OCI-LY1 (cell line): ENCODE measurements around the gene AGAP2.

ENCODE experiments used
- H2AFZ ChIP-seq: fragments of 200-600 bp; sonication (generic), shearing (Covaris generic); 2 replicates; pipeline ENCODE4 v1.6.0; 2014; ENCODE audit warnings: antibody characterized with exemption, mild to moderate bottlenecking, low read length
- H3F3A ChIP-seq: fragments of 200-600 bp; sonication (generic), shearing (Covaris generic); 2 replicates; pipeline ENCODE4 v1.6.0; 2014; ENCODE audit warnings: mild to moderate bottlenecking, antibody characterized with exemption, low read length, moderate library complexity; ENCODE audit not compliant: insufficient read depth
- H3K27ac ChIP-seq: fragments of 200-600 bp; sonication (generic); 2 replicates; pipeline ENCODE4 v1.5.1; 2014; ENCODE audit warnings: low read length, mixed run types, mild to moderate bottlenecking, low read depth; ENCODE audit not compliant: poor library complexity, severe bottlenecking
- H3K27me3 ChIP-seq: fragments of 200-600 bp; sonication (generic); 2 replicates; pipeline ENCODE4 v1.6.0; 2014; ENCODE audit warnings: antibody characterized with exemption, mild to moderate bottlenecking, low read length, moderate library complexity; ENCODE audit not compliant: insufficient read depth
- H3K36me3 ChIP-seq: fragments of 200-600 bp; sonication (generic); 2 replicates; pipeline ENCODE4 v1.6.1; 2014; ENCODE audit warnings: mild to moderate bottlenecking, antibody characterized with exemption, low read length, moderate library complexity, mixed read lengths; ENCODE audit not compliant: insufficient read depth
- H3K4me1 ChIP-seq: fragments of 200-600 bp; sonication (generic); 2 replicates; pipeline ENCODE4 v1.5.1; 2014; ENCODE audit warnings: mild to moderate bottlenecking, low read length, moderate library complexity; ENCODE audit not compliant: insufficient read depth, severe bottlenecking
- H3K4me2 ChIP-seq: fragments of 200-600 bp; sonication (generic), shearing (Covaris generic); 2 replicates; pipeline ENCODE4 v1.6.1; 2014; ENCODE audit warnings: low read length
- H3K4me3 ChIP-seq: fragments of 200-600 bp; sonication (generic); 2 replicates; pipeline ENCODE4 v1.5.1; 2014; ENCODE audit warnings: low read length, low read depth, mild to moderate bottlenecking, mixed read lengths; ENCODE audit not compliant: poor library complexity, severe bottlenecking
- H3K79me2 ChIP-seq: fragments of 200-600 bp; shearing (Covaris generic); 2 replicates; pipeline ENCODE4 v1.6.1; 2016; ENCODE audit warnings: mixed run types, low read length, mixed read lengths; ENCODE audit not compliant: insufficient read depth
- H3K9ac ChIP-seq: fragments of 200-600 bp; sonication (generic), shearing (Covaris generic); 2 replicates; pipeline ENCODE4 v1.6.1; 2014; ENCODE audit warnings: mild to moderate bottlenecking, low read length, mixed read lengths
- H3K9me2 ChIP-seq: fragments of 200-600 bp; sonication (generic), shearing (Covaris generic); 2 replicates; pipeline ENCODE4 v1.6.1; 2014; ENCODE audit warnings: low read depth, mild to moderate bottlenecking, low read length, mixed read lengths
- H3K9me3 ChIP-seq: fragments of 200-600 bp; shearing (Covaris generic); 2 replicates; pipeline ENCODE4 v1.6.1; 2014; ENCODE audit warnings: low read length, mixed read lengths
- H4K20me1 ChIP-seq: fragments of 200-600 bp; sonication (generic), shearing (Covaris generic); 2 replicates; pipeline ENCODE4 v1.6.0; 2016; ENCODE audit warnings: mild to moderate bottlenecking, low read length; ENCODE audit not compliant: insufficient read depth
- EZH2 ChIP-seq: fragments of 200-600 bp; sonication (generic), shearing (Covaris generic); IDR thresholded peaks from 2 replicates; pipeline ENCODE4 v1.8.0; 2017; ENCODE audit warnings: borderline replicate concordance, mixed run types, mild to moderate bottlenecking, antibody characterized with exemption, low read length, moderate library complexity, mixed read lengths
- TF ChIP-seq, protein P1 (sequence below): fragments of 200-600 bp; sonication (generic), shearing (Covaris generic); IDR thresholded peaks from 2 replicates; pipeline ENCODE4 v1.5.1; 2017; ENCODE audit warnings: mild to moderate bottlenecking, antibody characterized with exemption, low read length, moderate library complexity, mixed read lengths

The AGAP2 gene

DNA sequence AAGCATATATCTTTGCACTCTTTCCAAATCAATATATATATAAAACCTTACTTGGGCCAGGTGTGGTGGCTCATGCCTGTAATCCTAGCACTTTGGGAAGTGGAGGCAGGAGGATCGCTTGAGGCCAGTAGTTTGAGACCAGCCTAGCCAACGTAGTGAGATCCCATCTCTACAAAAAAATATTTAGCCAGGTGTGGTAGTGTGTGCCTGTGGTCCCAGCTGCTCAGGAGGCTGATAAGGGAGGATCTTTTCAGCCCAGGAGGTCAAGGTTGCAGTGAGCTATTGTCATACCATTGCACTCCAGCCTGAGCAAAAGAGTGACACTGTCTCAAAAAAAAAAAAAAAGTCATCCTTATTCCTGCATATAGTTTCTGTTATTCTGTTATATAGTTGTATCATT, 30.2 kb downstream of the AGAP2 start:
- no peak for TF ChIP-seq EZH2
- TF ChIP-seq, protein P1, sequence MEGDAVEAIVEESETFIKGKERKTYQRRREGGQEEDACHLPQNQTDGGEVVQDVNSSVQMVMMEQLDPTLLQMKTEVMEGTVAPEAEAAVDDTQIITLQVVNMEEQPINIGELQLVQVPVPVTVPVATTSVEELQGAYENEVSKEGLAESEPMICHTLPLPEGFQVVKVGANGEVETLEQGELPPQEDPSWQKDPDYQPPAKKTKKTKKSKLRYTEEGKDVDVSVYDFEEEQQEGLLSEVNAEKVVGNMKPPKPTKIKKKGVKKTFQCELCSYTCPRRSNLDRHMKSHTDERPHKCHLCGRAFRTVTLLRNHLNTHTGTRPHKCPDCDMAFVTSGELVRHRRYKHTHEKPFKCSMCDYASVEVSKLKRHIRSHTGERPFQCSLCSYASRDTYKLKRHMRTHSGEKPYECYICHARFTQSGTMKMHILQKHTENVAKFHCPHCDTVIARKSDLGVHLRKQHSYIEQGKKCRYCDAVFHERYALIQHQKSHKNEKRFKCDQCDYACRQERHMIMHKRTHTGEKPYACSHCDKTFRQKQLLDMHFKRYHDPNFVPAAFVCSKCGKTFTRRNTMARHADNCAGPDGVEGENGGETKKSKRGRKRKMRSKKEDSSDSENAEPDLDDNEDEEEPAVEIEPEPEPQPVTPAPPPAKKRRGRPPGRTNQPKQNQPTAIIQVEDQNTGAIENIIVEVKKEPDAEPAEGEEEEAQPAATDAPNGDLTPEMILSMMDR, result no peak
- H3K4me2 ChIP-seq, result no peak overlapping the region
- no peak overlapping the region for H3K4me3 ChIP-seq
- H3K79me2 ChIP-seq, result no peaks in the 10 kb centered on the region
- no peaks in the 10 kb centered on the region for H3K27me3 ChIP-seq
- no peak overlapping the region for H3K9ac ChIP-seq
- no peaks in the 10 kb centered on the region for H3K4me1 ChIP-seq
- H3K9me2 ChIP-seq, result no peaks in the 10 kb centered on the region
- H3F3A ChIP-seq, result peaks cover 2% of the 10 kb centered on the region; the same call in 1 of the 2 replicates
- H3K27ac ChIP-seq, result no peak overlapping the region
- no peak overlapping the region for H2AFZ ChIP-seq
- peaks cover 6% of the 10 kb centered on the region; the same call in 1 of the 2 replicates for H3K9me3 ChIP-seq
- peaks cover 62% of the 10 kb centered on the region for H3K36me3 ChIP-seq
- no peaks in the 10 kb centered on the region for H4K20me1 ChIP-seq

DNA sequence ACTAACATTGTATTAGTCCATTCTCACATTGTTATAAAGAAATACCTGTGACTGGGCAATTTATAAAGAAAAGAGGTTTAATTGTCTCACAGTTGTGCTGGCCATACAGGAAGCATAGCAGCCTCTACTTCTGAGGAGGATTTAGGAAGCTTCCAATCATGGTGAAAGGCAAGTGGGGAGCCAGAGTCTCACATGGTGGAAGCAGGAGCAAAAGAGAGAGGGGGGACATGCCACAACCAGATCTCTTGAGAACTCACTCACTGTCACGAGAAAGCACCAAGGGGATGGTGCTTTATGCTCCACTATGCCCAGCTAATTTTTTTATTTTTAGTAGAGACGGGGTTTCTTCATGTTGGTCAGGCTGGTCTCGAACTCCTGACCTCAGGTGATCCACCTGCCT, 31.3 kb downstream of the AGAP2 start:
- no peak overlapping the region for H3K4me3 ChIP-seq
- H3K4me1 ChIP-seq, result no peaks in the 10 kb centered on the region
- no peak overlapping the region for H3K27ac ChIP-seq
- peaks cover 63% of the 10 kb centered on the region for H3K36me3 ChIP-seq
- H3K9me3 ChIP-seq, result peaks cover 14% of the 10 kb centered on the region; the same call in 1 of the 2 replicates
- TF ChIP-seq, protein P1, result no peak
- TF ChIP-seq EZH2, result no peak
- H3K4me2 ChIP-seq, result no peak overlapping the region
- no peak overlapping the region for H3K9ac ChIP-seq
- no peaks in the 10 kb centered on the region for H4K20me1 ChIP-seq
- H3K79me2 ChIP-seq, result no peaks in the 10 kb centered on the region
- H3F3A ChIP-seq, result peaks cover 2% of the 10 kb centered on the region; the same call in 1 of the 2 replicates
- no peaks in the 10 kb centered on the region for H3K9me2 ChIP-seq
- no peak overlapping the region for H2AFZ ChIP-seq
- no peaks in the 10 kb centered on the region for H3K27me3 ChIP-seq

DNA sequence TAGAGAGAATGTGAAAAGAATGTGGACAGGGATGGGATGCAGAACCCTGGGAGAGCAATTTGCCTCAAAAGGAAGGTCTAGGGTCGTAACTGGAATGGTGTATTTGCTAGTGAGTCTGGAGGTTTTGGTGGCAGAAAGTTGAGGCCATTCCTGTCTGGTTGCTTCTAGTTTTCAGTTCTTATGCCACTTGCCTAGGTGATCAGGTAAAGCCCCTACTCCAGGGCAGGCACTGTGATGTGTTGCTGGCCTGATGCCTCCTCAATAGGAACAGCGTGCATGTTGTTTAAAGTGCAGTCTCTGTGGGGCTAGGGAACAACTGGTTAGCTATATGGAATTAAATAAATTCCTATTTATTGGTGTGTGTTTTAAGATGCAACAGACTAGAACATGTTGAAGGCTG, 38.2 kb downstream of the AGAP2 start:
- Histone ChIP-seq H3K9ac (no peak overlapping the region), H3K4me2 (no peak overlapping the region), H3K9me2 (no peaks in the 10 kb centered on the region), H3F3A (no peaks in the 10 kb centered on the region), H3K4me1 (peaks cover under 1% of the 10 kb centered on the region), H3K27ac (no peak overlapping the region), H3K9me3 (peaks cover 14% of the 10 kb centered on the region; the same call in 1 of the 2 replicates), H2AFZ (no peak overlapping the region), H3K79me2 (no peaks in the 10 kb centered on the region), H3K4me3 (no peak overlapping the region), H3K36me3 (peaks cover 75% of the 10 kb centered on the region), H4K20me1 (no peaks in the 10 kb centered on the region), H3K27me3 (no peaks in the 10 kb centered on the region)
- TF ChIP-seq, protein P1, result no peak
- no peak for TF ChIP-seq EZH2
